HG03521 (cell line): ENCODE measurements around the gene GINS2.

Experiments used
- ATAC-seq: cut with Tn5 transposase; IDR thresholded peaks from one replicate; pipeline ENCODE4 v1.9.1; 2021; ENCODE audit warnings: mild to moderate bottlenecking, moderate library complexity; ENCODE audit not compliant: unreplicated experiment

Gene GINS2

DNA sequence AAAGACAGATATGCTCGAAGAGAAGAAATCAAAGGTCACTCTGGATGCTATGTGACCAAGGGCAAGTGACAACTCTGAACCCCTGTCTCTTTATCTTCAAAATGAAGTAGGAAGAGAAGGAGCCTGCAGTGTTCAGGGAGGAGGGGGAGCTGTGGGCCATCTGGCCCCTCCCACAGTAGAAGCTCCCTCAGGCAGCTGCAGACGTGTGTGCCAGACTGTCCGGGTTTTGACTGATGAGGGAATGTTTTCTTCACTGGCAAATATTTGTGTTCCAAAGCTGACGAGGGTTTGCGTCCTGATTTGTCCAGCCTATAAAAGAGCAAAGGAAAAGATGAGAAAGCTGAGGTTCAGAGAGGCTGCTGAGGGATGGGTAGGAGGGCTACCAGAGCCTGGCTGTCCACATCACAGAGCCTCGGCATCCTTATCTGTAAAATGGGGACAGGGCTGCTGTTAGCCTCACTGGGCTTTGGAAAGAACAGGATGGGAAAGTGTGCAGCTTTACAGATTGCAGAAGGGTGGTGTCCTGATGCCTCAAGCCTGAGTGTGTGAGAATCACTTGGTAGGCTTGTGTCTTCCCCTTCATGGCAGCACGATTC lies 1.8 kb upstream of the GINS2 start:
- ATAC-seq: no peak

DNA sequence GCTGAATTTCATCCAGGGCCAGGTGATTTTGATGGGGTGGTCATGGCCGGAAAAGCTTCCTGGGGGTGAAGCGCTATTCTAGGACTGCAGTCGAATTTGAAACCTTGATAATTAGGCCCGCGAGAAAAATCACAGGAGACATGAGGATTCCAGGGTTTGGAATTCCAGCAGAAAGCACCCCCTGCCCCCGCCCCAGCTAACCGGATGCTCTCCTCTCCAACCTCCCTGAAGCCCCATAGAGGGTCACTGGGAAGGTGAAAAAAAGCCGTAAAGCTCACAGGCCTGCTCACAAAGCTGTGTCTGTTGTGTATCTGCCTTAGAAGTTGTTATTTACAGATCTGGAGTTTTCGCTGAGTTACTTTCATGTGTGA lies 1.2 kb upstream of the GINS2 start:
- no peak for ATAC-seq

DNA sequence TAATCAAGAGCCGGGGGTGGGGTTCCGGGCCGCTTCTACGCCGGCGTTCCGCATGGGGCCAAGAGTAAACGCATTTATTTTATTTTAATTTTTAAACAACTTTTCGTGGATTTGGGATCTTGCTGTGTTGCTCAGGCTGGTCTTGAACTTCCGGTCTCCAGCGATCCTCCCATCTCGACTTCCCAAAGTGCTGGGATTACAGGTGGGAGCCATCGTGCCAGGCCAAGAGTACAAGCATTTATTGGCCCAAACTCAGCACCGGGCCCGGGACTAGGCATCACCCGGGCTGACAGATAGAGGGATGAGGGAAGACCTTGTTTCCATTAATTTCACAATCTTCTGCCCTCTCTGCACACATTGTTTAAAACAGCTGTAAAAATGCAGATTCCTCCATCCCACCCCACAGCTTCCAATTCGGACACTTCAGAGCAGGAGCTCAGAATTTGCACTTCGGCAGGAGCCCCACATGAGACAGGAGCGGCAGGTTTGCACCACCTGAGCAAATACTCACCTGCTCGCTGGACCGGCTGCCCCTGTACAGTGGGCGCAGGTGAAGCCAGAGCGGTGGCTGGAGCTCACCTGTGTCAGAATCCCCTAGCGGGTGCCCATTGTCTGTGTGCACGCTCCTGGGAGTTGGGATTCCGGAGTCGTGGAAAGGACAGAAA lies 663 bp upstream of the GINS2 start:
- no peak for ATAC-seq

DNA sequence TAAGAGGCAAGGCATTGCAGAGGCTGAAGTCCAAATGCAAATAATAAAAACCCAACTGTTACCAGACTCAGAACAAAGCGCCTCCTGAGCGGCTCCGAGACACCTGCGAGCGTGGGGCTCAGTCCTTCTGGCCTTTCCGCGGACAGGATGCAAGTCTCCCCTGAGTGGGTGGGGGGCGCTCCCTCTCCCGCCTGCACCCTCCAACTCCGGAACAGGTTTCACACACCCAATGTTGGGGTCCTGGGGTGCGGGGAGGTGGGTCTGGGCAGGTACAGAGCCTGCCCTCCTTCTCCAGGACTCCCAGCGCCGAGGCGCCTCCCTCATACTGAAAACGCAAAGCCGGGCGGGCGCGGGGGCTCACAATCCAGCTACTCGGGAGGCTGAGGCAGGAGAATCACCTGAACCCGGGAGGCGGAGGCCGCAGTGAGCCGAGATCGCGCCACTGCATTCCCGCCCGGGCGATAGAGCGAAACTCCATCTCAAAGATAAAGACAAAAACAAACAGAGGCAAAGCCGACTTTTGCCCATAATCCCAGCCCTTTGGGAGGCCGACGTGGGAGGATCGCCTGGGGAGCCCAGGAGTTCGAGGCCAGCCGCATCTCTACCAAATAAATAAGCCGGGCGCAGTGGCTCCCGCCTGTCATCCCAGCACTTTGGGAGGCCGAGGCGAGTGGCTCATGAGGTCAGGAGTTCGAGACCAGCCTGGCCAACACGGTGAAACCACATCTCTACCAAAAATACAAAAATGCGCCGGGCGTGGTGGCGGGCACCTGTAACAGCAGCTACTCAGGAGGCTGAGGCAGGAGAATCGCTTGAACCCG lies 893 bp downstream of the GINS2 start:
- no peak for ATAC-seq

DNA sequence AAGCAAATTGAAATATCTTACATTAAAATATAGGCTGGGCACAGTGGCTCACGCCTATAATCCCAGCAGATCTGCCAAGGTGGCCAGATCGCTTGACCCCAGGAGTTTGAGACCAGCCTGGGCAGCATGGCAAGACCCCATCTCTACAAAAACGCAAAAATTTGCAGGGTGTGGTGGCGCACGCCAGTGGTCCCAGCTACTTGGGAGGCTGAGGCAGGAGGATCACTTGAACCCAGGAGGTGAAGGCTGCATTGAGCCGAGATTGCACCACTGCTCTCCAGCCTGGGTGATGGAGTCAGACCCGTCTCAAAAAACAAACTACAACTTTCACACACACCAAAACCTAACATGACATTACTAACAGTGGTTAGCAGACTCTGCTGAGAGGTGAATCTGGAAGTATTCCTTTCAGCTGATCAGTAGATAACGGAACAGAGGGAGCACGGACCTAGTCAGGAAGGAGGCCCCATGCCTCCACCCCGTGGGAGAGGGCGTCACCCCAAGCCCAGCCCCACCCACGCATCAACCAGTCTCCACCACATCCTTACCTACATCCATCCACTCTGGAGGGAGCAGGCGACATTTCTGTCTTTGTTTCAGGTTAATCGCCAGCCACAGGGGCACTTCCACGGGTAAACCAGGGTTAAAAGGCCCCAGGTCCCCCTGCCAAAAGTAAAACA lies 1.7 kb downstream of the GINS2 start:
- ATAC-seq: no peak

- ATAC-seq: no peak
These were observed 3.5 kb downstream of the GINS2 start for GRCh38 chr16:85685251-85685650.

DNA sequence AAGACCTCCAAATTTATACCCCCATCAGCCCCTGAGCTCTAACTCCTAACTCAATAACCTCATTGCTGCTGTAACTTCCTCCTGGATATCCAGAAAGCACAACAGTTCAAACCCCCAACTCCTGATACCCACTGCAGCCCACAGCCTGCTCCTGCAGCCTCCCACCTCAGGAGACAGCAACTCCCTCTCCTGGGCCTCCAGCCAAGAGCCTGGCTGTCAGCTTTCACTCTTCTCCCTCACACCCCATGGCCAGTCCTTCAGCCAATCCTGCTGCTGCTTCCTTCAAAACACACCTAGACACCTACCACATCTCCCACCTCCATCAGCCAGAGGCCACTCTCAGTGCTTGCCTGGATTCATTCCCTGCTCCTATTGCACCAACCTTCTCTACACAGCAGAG lies 5.4 kb downstream of the GINS2 start:
- ATAC-seq: no peak

DNA sequence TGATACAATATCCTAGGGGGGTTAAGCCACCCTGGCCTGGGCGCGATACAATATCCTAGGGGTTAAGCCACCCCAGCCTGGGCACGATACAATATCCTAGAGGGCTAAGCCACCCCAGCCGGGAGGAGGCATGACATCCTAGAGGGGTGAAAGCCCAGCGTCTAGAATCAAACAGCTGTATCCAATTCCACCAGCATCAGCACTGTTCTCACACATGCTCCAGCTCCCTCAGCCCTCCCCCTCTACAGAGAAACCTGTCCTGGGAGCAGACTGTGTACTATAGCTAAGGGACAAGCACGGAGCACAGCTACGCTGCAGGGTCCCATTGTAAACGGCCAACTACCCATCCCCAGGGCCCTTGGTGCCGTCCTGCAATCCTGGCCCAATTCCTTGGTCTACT lies 6.2 kb downstream of the GINS2 start:
- no peak for ATAC-seq

DNA sequence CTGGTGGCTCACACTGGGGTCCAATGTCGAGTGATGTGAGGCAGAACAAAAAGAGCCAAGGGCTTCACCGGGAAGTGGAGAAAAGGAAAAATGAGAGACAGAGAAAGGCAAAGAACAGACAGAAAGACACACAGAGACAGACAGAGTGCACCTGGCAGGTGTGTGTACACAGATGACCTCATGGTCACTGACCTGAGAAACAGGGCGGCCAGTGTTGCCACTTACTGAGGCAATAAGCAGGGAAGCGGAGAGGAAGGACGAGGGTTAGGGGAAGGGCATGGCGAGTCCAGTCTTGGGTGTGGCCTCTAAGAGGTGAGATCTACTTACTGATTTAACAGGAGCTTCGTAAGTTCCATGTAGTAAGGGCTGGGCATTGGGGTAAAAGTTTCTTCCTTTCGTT lies 7.5 kb downstream of the GINS2 start:
- no peak for ATAC-seq

DNA sequence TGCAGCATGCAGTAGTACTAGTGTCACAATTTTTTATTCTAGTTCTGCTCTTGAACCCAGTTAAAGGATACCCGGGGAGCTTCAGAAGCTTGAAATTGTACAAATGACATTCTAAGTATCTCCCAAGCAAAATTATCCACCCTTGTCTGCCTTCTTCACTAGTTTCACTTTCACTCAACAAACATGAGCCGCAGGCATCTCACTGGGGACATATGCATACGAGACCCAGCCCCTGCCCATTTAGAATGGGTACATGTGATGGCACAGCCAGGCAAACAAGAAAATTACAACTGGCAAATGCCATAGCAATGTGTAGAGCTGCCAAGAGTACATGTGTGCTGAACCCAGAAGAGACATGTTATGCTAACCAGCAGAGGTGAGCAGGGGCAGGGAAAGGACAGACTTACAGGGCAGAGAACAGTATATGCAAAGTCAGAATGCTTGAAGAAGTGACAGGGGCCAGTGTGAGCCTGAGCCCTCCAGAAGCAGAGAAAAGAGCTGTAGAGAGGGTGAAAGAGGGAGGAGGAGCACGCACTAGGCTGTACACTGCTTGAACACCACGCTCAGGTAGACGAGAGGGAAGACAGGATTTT lies 8.3 kb downstream of the GINS2 start:
- ATAC-seq: no peak

DNA sequence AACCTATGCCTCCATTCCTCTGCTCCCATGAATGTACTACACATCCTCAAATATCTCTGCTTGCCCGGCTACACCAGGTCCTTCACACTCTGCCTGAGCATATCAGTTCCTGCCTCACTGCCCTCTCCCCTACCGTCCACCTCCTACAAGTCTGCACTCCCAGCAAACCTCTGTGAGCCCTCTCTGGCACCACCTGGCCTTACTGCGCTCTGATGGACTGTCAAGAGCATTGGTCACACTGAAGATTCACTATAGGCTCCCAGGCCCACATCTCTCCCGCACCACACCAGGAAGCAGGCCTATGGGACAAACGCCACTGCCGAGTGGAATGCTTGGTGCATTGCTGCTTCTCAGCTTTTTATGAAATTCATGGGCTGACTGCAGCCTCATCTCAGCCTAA lies 8.9 kb downstream of the GINS2 start:
- ATAC-seq: no peak

GRCh38 chr16:85678821-85679220 lies 9.9 kb downstream of the GINS2 start:
- ATAC-seq: no peak

- ATAC-seq: no peak
These were observed 10.7 kb downstream of the GINS2 start for GRCh38 chr16:85678016-85678415.

DNA sequence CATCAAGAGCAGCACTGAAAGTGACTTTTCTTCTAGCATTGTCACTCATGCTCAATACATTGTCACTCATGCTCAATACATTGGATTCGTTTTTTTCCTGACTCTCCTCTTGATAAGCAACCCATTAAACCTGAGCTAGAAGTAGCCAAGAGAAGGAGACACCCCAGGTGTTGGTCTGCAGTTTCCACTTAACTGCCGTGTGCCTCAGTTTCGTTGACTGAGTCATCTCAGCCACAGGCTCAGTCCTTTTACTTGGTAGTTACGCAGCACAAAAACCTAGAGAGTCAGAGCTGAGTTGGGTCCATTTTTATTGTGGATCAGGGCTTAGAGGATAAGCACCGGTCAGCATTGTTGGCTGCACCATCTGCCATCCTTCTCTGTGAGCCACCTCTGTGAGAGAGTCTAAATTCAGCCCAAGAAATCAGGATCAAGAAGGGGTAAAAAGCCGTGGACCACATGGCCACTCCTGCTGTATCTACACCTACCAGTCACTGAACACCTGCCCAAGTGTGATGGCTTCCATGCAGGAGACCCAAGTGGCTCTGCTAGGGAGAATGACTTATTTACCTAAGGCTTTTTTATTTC lies 11.3 kb downstream of the GINS2 start:
- no peak for ATAC-seq

- no peak for ATAC-seq
These were observed 12.3 kb downstream of the GINS2 start for GRCh38 chr16:85676466-85676865.

GRCh38 chr16:85675251-85675874 lies 13.4 kb downstream of the GINS2 start:
- no peak for ATAC-seq

GRCh38 chr16:85674828-85675227 lies 13.9 kb downstream of the GINS2 start:
- ATAC-seq: no peak

GRCh38 chr16:85674418-85674755 lies 14.4 kb downstream of the GINS2 start:
- no peak for ATAC-seq

DNA sequence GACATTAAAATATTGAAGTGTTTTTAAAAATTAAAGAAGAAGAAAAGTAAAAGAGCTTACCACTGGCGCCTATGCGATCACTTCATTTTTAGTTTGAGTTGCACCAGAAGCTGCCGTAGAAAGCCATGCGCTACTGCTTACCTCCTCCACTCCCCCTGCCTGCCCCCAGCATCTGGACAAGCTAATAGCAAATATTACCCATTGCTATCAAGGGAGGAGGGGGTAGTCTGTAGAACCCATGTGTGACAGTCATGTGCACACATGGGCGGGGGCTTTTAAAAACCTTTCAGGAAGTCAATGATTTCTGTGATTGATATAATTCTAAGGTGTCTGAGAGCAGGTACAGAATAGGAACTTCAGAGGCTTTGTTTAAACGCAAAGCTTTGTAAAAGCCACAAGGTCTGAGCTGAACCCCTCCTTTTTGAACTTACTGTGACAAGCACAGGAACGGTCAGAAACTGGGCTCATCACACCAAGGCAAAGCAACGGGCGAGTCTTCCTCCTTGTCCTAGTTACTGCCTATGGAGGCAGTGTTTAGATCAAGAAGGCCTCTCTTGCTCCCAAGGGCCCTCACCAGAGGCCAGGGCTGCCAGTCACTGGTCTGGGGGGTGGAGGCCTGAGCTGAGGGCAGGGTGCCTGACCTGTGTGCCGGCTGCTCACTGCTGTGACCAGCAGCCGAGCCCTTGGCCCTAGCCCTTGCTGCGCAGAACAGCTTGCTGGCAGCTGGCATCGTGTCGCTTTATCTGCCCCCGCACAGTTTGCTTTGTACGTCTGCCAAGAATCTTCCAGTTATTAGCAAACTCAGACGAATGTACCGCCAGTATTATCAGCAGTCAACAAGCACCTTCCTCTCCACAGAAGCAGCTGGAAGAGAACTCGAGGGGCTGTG lies 15.0 kb downstream of the GINS2 start:
- no peak for ATAC-seq

GRCh38 chr16:85670840-85671239 lies 17.9 kb downstream of the GINS2 start:
- no peak for ATAC-seq
